ENCODE measurements around the gene DNAJC8. TPM values are rescaled to one million over a fixed set of nuclear protein-coding genes. Genes with fewer than 3 reads are reported as not detected.
A peak's percentile ranks its signal among the peaks of the same experiment; 100 is the strongest.

The DNAJC8 gene
- total RNA-seq = 59.2 and 66.2 TPM in 2 replicates

- peak; percentile 77 for DNase-seq (ENCODE audit: low read depth, low spot score)
These were observed at the start of gene DNAJC8 for GRCh38 chr1:28232558-28233263. DNAJC8 (minus strand) TSS chr1:28233029; CDS start chr1:28232998, 31 bp downstream.

- no peak for DNase-seq (ENCODE audit: low read depth, low spot score)
These were observed 49.0 kb upstream of the DNAJC8 start for GRCh38 chr1:28281608-28282425.

- no peak for DNase-seq (ENCODE audit: low read depth, low spot score)
These were observed 48.1 kb upstream of the DNAJC8 start for GRCh38 chr1:28280977-28281381.

- DNase-seq (ENCODE audit: low read depth, low spot score) = no peak
These were observed 47.7 kb upstream of the DNAJC8 start for GRCh38 chr1:28280501-28280900.

GRCh38 chr1:28279721-28280120, 46.9 kb upstream of the DNAJC8 start:
- DNase-seq (ENCODE audit: low read depth, low spot score) = no peak

GRCh38 chr1:28278763-28279162, 45.9 kb upstream of the DNAJC8 start:
- no peak for DNase-seq (ENCODE audit: low read depth, low spot score)

- DNase-seq (ENCODE audit: low read depth, low spot score) = no peak
These were observed 40.5 kb upstream of the DNAJC8 start for GRCh38 chr1:28273216-28273860.

GRCh38 chr1:28272215-28272852, 39.5 kb upstream of the DNAJC8 start:
- no peak for DNase-seq (ENCODE audit: low read depth, low spot score)

- DNase-seq (ENCODE audit: low read depth, low spot score) = no peak
These were observed 36.7 kb upstream of the DNAJC8 start for GRCh38 chr1:28269529-28269928.

GRCh38 chr1:28267633-28268032, 34.8 kb upstream of the DNAJC8 start:
- DNase-seq (ENCODE audit: low read depth, low spot score) = no peak

GRCh38 chr1:28266920-28267322, 34.1 kb upstream of the DNAJC8 start:
- DNase-seq (ENCODE audit: low read depth, low spot score) = no peak

GRCh38 chr1:28265577-28265976, 32.7 kb upstream of the DNAJC8 start:
- DNase-seq (ENCODE audit: low read depth, low spot score) = no peak

- DNase-seq (ENCODE audit: low read depth, low spot score) = no peak
These were observed 32.1 kb upstream of the DNAJC8 start for GRCh38 chr1:28264897-28265296.

- no peak for DNase-seq (ENCODE audit: low read depth, low spot score)
These were observed 28.0 kb upstream of the DNAJC8 start for GRCh38 chr1:28260803-28261174.

GRCh38 chr1:28259934-28260802, 27.3 kb upstream of the DNAJC8 start:
- DNase-seq (ENCODE audit: low read depth, low spot score) = peak; percentile 57

GRCh38 chr1:28259252-28259933, 26.6 kb upstream of the DNAJC8 start, which contains the start of gene SESN2:
SESN2 (plus strand) TSS chr1:28259518; CDS start chr1:28259848, 330 bp downstream.
- DNase-seq (ENCODE audit: low read depth, low spot score) = peak; percentile 85

- no peak for DNase-seq (ENCODE audit: low read depth, low spot score)
These were observed 25.9 kb upstream of the DNAJC8 start for GRCh38 chr1:28258628-28259251.

GRCh38 chr1:28257736-28258135, 24.9 kb upstream of the DNAJC8 start:
- DNase-seq (ENCODE audit: low read depth, low spot score) = no peak

GRCh38 chr1:28256197-28256827, 23.5 kb upstream of the DNAJC8 start:
- no peak for DNase-seq (ENCODE audit: low read depth, low spot score)
